Astrocyte (in vitro differentiated cells and primary cell): ENCODE data around the gene PUSL1. TPM values are rescaled to one million over a fixed set of nuclear protein-coding genes. Genes with fewer than 3 reads are reported as not detected.

Source experiments
- DNase-seq: peaks from one replicate; pipeline ENCODE4 v3.0.0-alpha.2; 2010; ENCODE audit warnings: low read depth
- FAIRE-seq: peaks from 2 replicates; lab custom pipeline; 2011; peaks lifted over from hg19 to GRCh38; lab: Jason Lieb, UNC
- H2AFZ ChIP-seq: 2 replicates; pipeline ENCODE4 v1.6.0; 2012; ENCODE audit warnings: low read depth, low read length, inconsistent platforms
- H3K27ac ChIP-seq: 2 replicates; pipeline ENCODE4 v1.5.1; 2011; ENCODE audit warnings: low read depth, low read length, inconsistent platforms
- H3K27me3 ChIP-seq: 2 replicates; pipeline ENCODE4 v1.6.0; 2011; ENCODE audit warnings: low read length, inconsistent platforms; ENCODE audit not compliant: insufficient read depth
- H3K36me3 ChIP-seq: 2 replicates; pipeline ENCODE4 v1.5.1; 2011; ENCODE audit warnings: low read length, inconsistent platforms; ENCODE audit not compliant: insufficient read depth
- H3K4me1 ChIP-seq: 2 replicates; pipeline ENCODE4 v1.5.1; 2011; ENCODE audit warnings: low read length, inconsistent platforms; ENCODE audit not compliant: insufficient read depth
- H3K4me2 ChIP-seq: 2 replicates; pipeline ENCODE4 v1.6.0; 2012; ENCODE audit warnings: low read length, inconsistent platforms
- H3K4me3 ChIP-seq: 2 replicates; pipeline ENCODE4 v1.5.1; 2011; ENCODE audit warnings: low read depth, mild to moderate bottlenecking, low read length, inconsistent platforms; ENCODE audit not compliant: insufficient read depth
- H3K79me2 ChIP-seq: 2 replicates; pipeline ENCODE4 v1.6.0; 2012; ENCODE audit warnings: mild to moderate bottlenecking, low read length, inconsistent platforms; ENCODE audit not compliant: insufficient read depth
- H3K9ac ChIP-seq: 2 replicates; pipeline ENCODE4 v1.6.0; 2012; ENCODE audit warnings: mild to moderate bottlenecking, low read length, inconsistent platforms
- H3K9me3 ChIP-seq: 2 replicates; pipeline ENCODE4 v1.5.1; 2012; ENCODE audit warnings: low read depth, mild to moderate bottlenecking, low read length, inconsistent platforms; ENCODE audit not compliant: insufficient read depth
- H4K20me1 ChIP-seq: 2 replicates; pipeline ENCODE4 v1.6.0; 2012; ENCODE audit warnings: low read length, inconsistent platforms; ENCODE audit not compliant: insufficient read depth
- H3K27ac Mint-ChIP-seq: one replicate; pipeline ENCODE4 v1.8.0; 2021; ENCODE audit warnings: mild to moderate bottlenecking, mixed read lengths; ENCODE audit not compliant: unreplicated experiment
- H3K27me3 Mint-ChIP-seq: one replicate; pipeline ENCODE4 v1.8.0; 2021; ENCODE audit warnings: low read depth, mixed read lengths; ENCODE audit not compliant: unreplicated experiment
- H3K36me3 Mint-ChIP-seq: one replicate; pipeline ENCODE4 v1.8.0; 2021; ENCODE audit warnings: low read depth, mixed read lengths; ENCODE audit not compliant: unreplicated experiment
- H3K4me1 Mint-ChIP-seq: one replicate; pipeline ENCODE4 v1.8.0; 2021; ENCODE audit warnings: low read depth, mixed read lengths; ENCODE audit not compliant: unreplicated experiment
- H3K4me3 Mint-ChIP-seq: one replicate; pipeline ENCODE4 v1.8.0; 2021; ENCODE audit warnings: mild to moderate bottlenecking, moderate library complexity, mixed read lengths; ENCODE audit not compliant: unreplicated experiment
- H3K9me3 Mint-ChIP-seq: one replicate; pipeline ENCODE4 v1.8.0; 2021; ENCODE audit warnings: mild to moderate bottlenecking, mixed read lengths; ENCODE audit not compliant: unreplicated experiment
- CTCF ChIP-seq: IDR thresholded peaks from 2 replicates; pipeline ENCODE4 v1.5.1; 2011; ENCODE audit warnings: low read depth, mild to moderate bottlenecking, inconsistent platforms, low read length, moderate library complexity; ENCODE audit not compliant: insufficient read depth
- EZH2 ChIP-seq: IDR thresholded peaks from 2 replicates; pipeline ENCODE4 v1.6.1; 2012; ENCODE audit warnings: mild to moderate bottlenecking, low read length, inconsistent platforms; ENCODE audit not compliant: insufficient read depth
- total RNA-seq: library from RNA; stranded (reverse); gene quantifications from 2 replicates; pipeline ENCODE4 v1.2.1, GENCODE V29; 2021

The PUSL1 gene
- total RNA-seq, 1 donor from 2014 or later, result 29.4 TPM

DNA sequence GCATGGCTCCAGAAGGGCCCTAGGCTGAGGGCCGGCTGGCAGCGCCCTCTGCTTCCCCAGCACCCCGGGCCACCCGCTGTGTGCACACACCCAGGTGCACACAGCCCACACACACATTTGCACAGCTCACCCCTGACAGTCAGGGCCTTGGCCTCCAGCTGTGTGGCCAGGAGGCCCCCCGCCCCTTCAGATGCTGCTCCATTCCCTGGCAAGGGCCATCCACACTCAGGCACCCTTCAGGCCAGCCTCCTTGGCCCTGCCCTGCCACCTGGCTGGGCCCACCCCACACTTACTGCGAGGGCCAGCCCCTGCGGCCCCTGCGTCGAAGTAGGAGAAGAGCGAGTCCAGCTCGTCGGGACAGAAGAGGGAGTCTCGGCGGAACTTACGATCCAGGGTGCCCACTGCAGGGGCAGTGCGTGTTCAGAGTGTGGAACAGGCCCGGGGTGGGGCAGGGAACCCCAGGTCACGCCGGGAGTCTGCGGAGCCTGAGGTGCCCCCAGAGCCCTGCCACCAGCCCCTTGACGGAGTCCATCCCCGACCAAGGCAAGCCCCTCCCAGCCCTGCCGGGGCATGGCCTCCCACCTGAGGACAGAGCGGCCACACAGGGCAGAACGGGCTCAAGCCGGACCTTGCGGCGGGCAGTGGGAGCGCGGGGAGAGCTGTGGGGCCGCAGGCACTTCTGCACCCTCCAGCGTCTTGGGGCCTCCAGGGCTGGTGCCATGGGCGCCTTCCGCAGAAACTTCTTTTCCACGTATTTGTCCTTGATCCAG lies 13.1 kb upstream of the PUSL1 start:
- H3K4me2 ChIP-seq, result no peak overlapping the region
- H3K4me1 Mint-ChIP-seq, result no peaks in the 10 kb centered on the region

DNA sequence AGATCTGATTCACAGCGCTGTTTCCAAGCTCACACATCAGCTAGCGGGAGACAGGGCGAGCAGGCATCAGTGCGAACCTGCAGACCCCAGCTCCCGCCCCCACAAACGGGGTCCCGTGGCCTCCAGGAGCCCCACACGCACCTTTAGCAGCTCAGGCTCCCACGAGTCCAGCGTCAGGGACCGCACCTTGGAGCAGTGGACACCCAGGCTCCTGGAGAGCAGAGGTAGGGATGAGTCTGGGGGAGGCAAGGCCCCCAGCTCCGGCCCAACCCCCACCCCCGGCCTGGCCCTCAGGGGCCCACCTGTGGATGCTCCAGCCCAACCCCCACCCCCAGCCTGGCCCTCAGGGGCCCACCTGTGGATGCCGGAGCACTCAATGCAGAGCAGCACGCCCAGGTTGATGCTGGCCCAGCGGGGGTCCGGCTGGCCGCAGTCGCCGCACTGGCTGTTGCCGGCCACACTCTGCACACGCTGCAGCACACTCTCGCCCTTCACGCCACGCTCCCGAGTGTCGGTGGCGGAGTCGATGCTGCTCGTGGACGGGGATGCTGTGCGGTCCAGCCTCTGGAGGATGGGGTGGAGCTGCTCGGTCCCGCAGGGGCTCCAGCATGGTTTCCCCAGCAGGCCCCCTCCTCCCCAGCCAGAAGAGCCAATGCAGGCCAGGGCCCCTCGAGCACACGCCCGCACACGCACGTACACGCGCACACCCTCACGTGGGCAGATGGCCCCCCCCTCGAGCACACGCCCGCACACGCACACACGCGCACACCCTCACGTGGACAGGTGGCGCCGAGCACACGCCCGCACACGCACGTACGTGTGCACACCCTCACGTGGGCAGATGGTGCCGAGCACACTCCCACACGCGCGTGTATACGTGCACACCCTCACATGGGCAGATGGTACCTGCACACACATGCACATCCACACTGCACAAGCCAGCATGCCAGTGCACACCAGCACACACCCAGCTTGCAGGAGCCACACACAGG lies 12.0 kb upstream of the PUSL1 start:
- Histone ChIP-seq H3K9ac (no peak overlapping the region), H3K4me2 (no peak overlapping the region), H4K20me1 (peaks cover 29% of the 10 kb centered on the region), H3K27me3 (no peaks in the 10 kb centered on the region), H3K36me3 (no peaks in the 10 kb centered on the region), H3K4me3 (no peak overlapping the region), H2AFZ (no peak overlapping the region), H3K4me1 (no peaks in the 10 kb centered on the region), H3K27ac (no peak overlapping the region), H3K9me3 (no peaks in the 10 kb centered on the region), H3K79me2 (no peaks in the 10 kb centered on the region)
- Mint-ChIP-seq H3K36me3 (no peaks in the 10 kb centered on the region), H3K27me3 (no peaks in the 10 kb centered on the region), H3K9me3 (no peaks in the 10 kb centered on the region), H3K27ac (no peak overlapping the region), H3K4me3 (no peak overlapping the region), H3K4me1 (no peaks in the 10 kb centered on the region)
- TF ChIP-seq CTCF, result no peak
- TF ChIP-seq EZH2, result no peak
- FAIRE-seq (no peak), DNase-seq (no peak)

More for the DNA sequence above, 13.1 kb upstream of the PUSL1 start:
- Mint-ChIP-seq H3K36me3 (no peaks in the 10 kb centered on the region), H3K4me3 (no peak overlapping the region), H3K27me3 (no peaks in the 10 kb centered on the region), H3K27ac (no peak overlapping the region), H3K9me3 (no peaks in the 10 kb centered on the region)
- FAIRE-seq (no peak), DNase-seq (no peak)
- H3K27ac ChIP-seq, result no peak overlapping the region
- no peaks in the 10 kb centered on the region for H3K4me1 ChIP-seq
- no peaks in the 10 kb centered on the region for H3K79me2 ChIP-seq
- H3K36me3 ChIP-seq, result no peaks in the 10 kb centered on the region
- TF ChIP-seq EZH2, result no peak
- no peak overlapping the region for H2AFZ ChIP-seq
- H3K27me3 ChIP-seq, result no peaks in the 10 kb centered on the region
- H4K20me1 ChIP-seq, result peaks cover 24% of the 10 kb centered on the region
- H3K4me3 ChIP-seq, result no peak overlapping the region
- H3K9me3 ChIP-seq, result no peaks in the 10 kb centered on the region
- H3K9ac ChIP-seq, result no peak overlapping the region

- TF ChIP-seq CTCF (no peak), EZH2 (no peak)
- DNase-seq (no peak), FAIRE-seq (no peak)
- no peak overlapping the region for H3K27ac Mint-ChIP-seq
- H3K9me3 Mint-ChIP-seq, result no peaks in the 10 kb centered on the region
- no peak overlapping the region for H3K4me3 Mint-ChIP-seq
- H2AFZ ChIP-seq, result no peak overlapping the region
- H3K4me3 ChIP-seq, result no peak overlapping the region
- no peaks in the 10 kb centered on the region for H3K27me3 ChIP-seq
- H3K36me3 ChIP-seq, result no peaks in the 10 kb centered on the region
- H3K79me2 ChIP-seq, result peaks cover 2% of the 10 kb centered on the region
- H4K20me1 ChIP-seq, result peaks cover 35% of the 10 kb centered on the region
- H3K27ac ChIP-seq, result no peak overlapping the region
- H3K9ac ChIP-seq, result no peak overlapping the region
- H3K4me2 ChIP-seq, result no peak overlapping the region
- no peaks in the 10 kb centered on the region for H3K9me3 ChIP-seq
- H3K4me1 Mint-ChIP-seq, result no peaks in the 10 kb centered on the region
- no peaks in the 10 kb centered on the region for H3K4me1 ChIP-seq
- no peaks in the 10 kb centered on the region for H3K27me3 Mint-ChIP-seq
- no peaks in the 10 kb centered on the region for H3K36me3 Mint-ChIP-seq
These were observed 10.5 kb upstream of the PUSL1 start for GRCh38 chr1:1297802-1298424.
